HepG2 (cell line): Measurements from ENCODE around the gene OR5A1. TPM values are rescaled to one million over a fixed set of nuclear protein-coding genes. Genes with fewer than 3 reads are reported as not detected.

Source experiments
- ATAC-seq: fragments of 200-7000 bp; cut with Tn5 transposase; 3 replicates; pipeline ENCODE4 v1.9.1; 2020; ENCODE audit warnings: mild to moderate bottlenecking, moderate library complexity
- BruUV-seq: library from RNA; stranded (reverse); fragments of 400-500 nt; replicated peaks from 2 replicates; lab custom pipeline; 2021; lab: Mats Ljungman, UMichigan
- CTCF ChIA-PET: fragments of 300-600 bp; formaldehyde crosslinking; extraction: SDS; loops from one replicate; lab custom pipeline; 2021; ENCODE audit warnings: low total read pairs, inconsistent platforms, low intra/inter-chr PET ratio; lab: Yijun Ruan, JAX
- POLR2A ChIA-PET: fragments of 350-600 bp; sonication (Branson Sonifier 250); formaldehyde crosslinking; loops from one replicate; lab custom pipeline; 2020; ENCODE audit warnings: antibody characterized with exemption, inconsistent platforms; lab: Yijun Ruan, JAX
- DNase-seq: peaks from one replicate; pipeline ENCODE4 v3.0.0-alpha.2; 2015; ENCODE audit warnings: low spot score
- FAIRE-seq: peaks from 3 replicates; lab custom pipeline; 2011; peaks lifted over from hg19 to GRCh38; lab: Jason Lieb, UNC
- H2AFZ ChIP-seq: one replicate; pipeline ENCODE4 v1.6.1; 2011; ENCODE audit warnings: low read length, inconsistent platforms
- H3K27ac ChIP-seq: fragments of 300-600 bp; 3 replicates; pipeline ENCODE4 v1.8.0; 2011; ENCODE audit warnings: mixed run types, mild to moderate bottlenecking, mixed read lengths, low read length, inconsistent platforms; ENCODE audit not compliant: insufficient read depth; ENCODE audit errors: extremely low read length
- H3K27me3 ChIP-seq, 2 experiments: fragments of 200-600 bp in 1 of 2; 2 replicates in 1 of 2; 3 replicates in 1 of 2; pipeline versions ENCODE4 v1.6.0 to v1.8.0; 2011; ENCODE audit warnings: low read length in 2 of 2, mild to moderate bottlenecking in 2 of 2, moderate library complexity in 2 of 2, inconsistent platforms in 1 of 2; ENCODE audit not compliant: insufficient read depth in 2 of 2, control insufficient read depth in 1 of 2
- H3K36me3 ChIP-seq, 2 experiments: fragments of 200-600 bp in 1 of 2; replicated peaks in 1 of 2; 2 replicates in 1 of 2; 3 replicates in 1 of 2; pipeline versions ENCODE4 v1.5.1 to v1.8.0; 2011; ENCODE audit warnings: low read length in 2 of 2, inconsistent platforms in 1 of 2; ENCODE audit not compliant: insufficient read depth in 2 of 2, control insufficient read depth in 1 of 2
- H3K4me1 ChIP-seq: 2 replicates; pipeline ENCODE4 v1.5.1; 2012; ENCODE audit warnings: low read length, inconsistent platforms; ENCODE audit not compliant: insufficient read depth
- H3K4me2 ChIP-seq: 2 replicates; pipeline ENCODE4 v1.6.0; 2011; ENCODE audit warnings: low read depth, low read length, inconsistent platforms
- H3K4me3 ChIP-seq, 3 experiments: fragments of 200-600 bp in 1 of 3; sonication (generic), shearing (Covaris generic) in 1 of 3; replicated peaks in 1 of 3; 2 replicates each; pipeline ENCODE4 v1.5.1; 2011 to 2016; ENCODE audit warnings: low read length in 3 of 3, inconsistent platforms in 2 of 3, low read depth in 2 of 3, mild to moderate bottlenecking in 2 of 3, control low read depth in 1 of 3, mixed read lengths in 1 of 3; ENCODE audit not compliant: insufficient read depth in 1 of 3
- H3K79me2 ChIP-seq: one replicate; pipeline ENCODE4 v1.6.1; 2011; ENCODE audit warnings: low read length, inconsistent platforms; ENCODE audit not compliant: insufficient read depth
- H3K9ac ChIP-seq: 2 replicates; pipeline ENCODE4 v1.6.0; 2011; ENCODE audit warnings: mild to moderate bottlenecking, low read depth, low read length, inconsistent platforms; ENCODE audit not compliant: insufficient read depth
- H3K9me3 ChIP-seq: 2 replicates; pipeline ENCODE4 v1.5.1; 2012; ENCODE audit warnings: mild to moderate bottlenecking, low read length
- H4K20me1 ChIP-seq: 2 replicates; pipeline ENCODE4 v1.6.0; 2011; ENCODE audit warnings: inconsistent platforms, mild to moderate bottlenecking, low read length, moderate library complexity; ENCODE audit not compliant: insufficient read depth
- CBX5 ChIP-seq: sonication (generic); formaldehyde crosslinking; IDR thresholded peaks from 2 replicates; pipeline ENCODE4 v1.4.0; 2020; ENCODE audit warnings: missing genetic modification reagents, borderline replicate concordance
- CEBPB ChIP-seq: IDR thresholded peaks from 2 replicates; pipeline ENCODE4 v1.6.1; 2011; ENCODE audit warnings: low read depth, low read length, improper control_type of control experiment, borderline replicate concordance
- SIN3A ChIP-seq: IDR thresholded peaks from 2 replicates; pipeline ENCODE4 v1.6.1; 2011; ENCODE audit warnings: low read depth, mild to moderate bottlenecking, control low read depth, low read length, borderline replicate concordance
- SRSF9 ChIP-seq: fragments of 200-400 bp; formaldehyde crosslinking; IDR thresholded peaks from 2 replicates; pipeline ENCODE4 v1.6.1; 2018; ENCODE audit warnings: borderline replicate concordance, mild to moderate bottlenecking, low read depth, low read length; ENCODE audit not compliant: insufficient read depth, poor library complexity, severe bottlenecking
- ZFP41 ChIP-seq: sonication (generic); formaldehyde crosslinking; IDR thresholded peaks from 2 replicates; pipeline ENCODE4 v1.4.0; 2020; ENCODE audit warnings: mild to moderate bottlenecking, missing genetic modification reagents, borderline replicate concordance
- WGBS: methylation state at CpG from one replicate; pipeline ENCODE4 v1.1.6; 2017; ENCODE audit warnings: low lambda C conversion rate; 5-methylcytosine and 5-hydroxymethylcytosine counted together
- in situ Hi-C: cut with HindIII; loops from 2 replicates; pipeline ENCODE4 v1.10.0; 2017; ENCODE audit warnings: low pct_unique_long_range_greater_than_20kb; ENCODE audit not compliant: extremely low pct_ligation_motif_present
- intact Hi-C: fragments of 100-400 bp; cut with micrococcal nuclease; formaldehyde crosslinking; loops from one replicate; pipeline ENCODE4 v1.10.0; 2022; ENCODE audit not compliant: unreplicated experiment
- polyA plus RNA-seq, 8 experiments: library from polyadenylated mRNA; depleted of rRNA in 3 of 8; stranded (reverse) in 7 of 8; unstranded in 1 of 8; fragments of >200 nt; fragmentation: Illumina TruSeq in 4 of 8; extraction: Trizol in 4 of 8; gene quantifications; 2 replicates each; pipeline versions ENCODE4 v1.2.1 to v1.2.3, GENCODE V29; 2011 to 2016; ENCODE audit warnings: low read depth in 4 of 8, missing spikeins in 1 of 8, mixed read lengths in 1 of 8; ENCODE audit not compliant: insufficient read depth in 1 of 8
- total RNA-seq, 5 experiments: library from RNA; depleted of rRNA; stranded (reverse); fragments of >200 nt; fragmentation: Illumina TruSeq; extraction: Trizol; gene quantifications; 2 replicates each; pipeline ENCODE4 v1.2.3, GENCODE V29; 2016; ENCODE audit warnings: low read depth in 1 of 5
- TF ChIP-seq, protein P1 (sequence below): sonication (generic); formaldehyde crosslinking; IDR thresholded peaks from 2 replicates; pipeline ENCODE4 v1.4.0; 2020; ENCODE audit warnings: mild to moderate bottlenecking, missing genetic modification reagents

Gene OR5A1
- total and polyA plus RNA-seq, 2 of the 13 experiments (the other 11 are each of a cell fraction or from before 2014, with no cell fraction given), result not detected

DNA sequence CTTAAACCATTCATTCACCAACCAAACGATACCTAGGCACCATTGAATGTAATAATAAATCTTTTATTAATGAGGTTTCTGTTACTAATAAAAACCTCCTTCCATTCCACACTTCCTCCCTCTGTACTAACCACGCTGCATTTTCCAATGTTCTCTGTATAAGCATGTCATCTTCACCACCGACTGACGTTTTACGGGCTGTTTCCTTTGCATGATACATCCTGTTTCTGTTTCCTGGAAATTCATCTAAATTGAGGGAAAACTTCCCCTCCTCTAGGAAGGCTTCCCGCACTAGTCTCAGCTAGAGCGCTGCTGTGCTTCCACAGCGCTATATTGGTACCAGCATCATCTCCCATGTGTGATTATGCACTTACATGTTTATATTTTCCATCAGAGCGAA lies 38.9 kb downstream of the OR5A1 start:
- no peak for ATAC-seq
- Histone ChIP-seq H3K9ac (no peak overlapping the region), H3K9me3 (no peaks in the 10 kb centered on the region), H4K20me1 (no peaks in the 10 kb centered on the region), H3K27ac (no peak overlapping the region), H3K4me3 (no peak overlapping the region), H3K4me1 (no peaks in the 10 kb centered on the region), H2AFZ (no peak overlapping the region), H3K27me3 (no peaks in the 10 kb centered on the region), H3K79me2 (no peaks in the 10 kb centered on the region), H3K36me3 (no peaks in the 10 kb centered on the region), H3K4me2 (no peak overlapping the region)
- ChIA-PET POLR2A (no interaction called here), CTCF (no interaction called here)
- BruUV-seq, result no TSS peak
- no peak for DNase-seq
- 25% methylated on average over 9 of the region's 9 CpGs for WGBS
- intact Hi-C loops (no loop called here), in situ Hi-C loops (no loop called here)
- FAIRE-seq, result no peak
- TF ChIP-seq SIN3A, result no peak
- TF ChIP-seq SRSF9, result no peak
- TF ChIP-seq, protein P1, sequence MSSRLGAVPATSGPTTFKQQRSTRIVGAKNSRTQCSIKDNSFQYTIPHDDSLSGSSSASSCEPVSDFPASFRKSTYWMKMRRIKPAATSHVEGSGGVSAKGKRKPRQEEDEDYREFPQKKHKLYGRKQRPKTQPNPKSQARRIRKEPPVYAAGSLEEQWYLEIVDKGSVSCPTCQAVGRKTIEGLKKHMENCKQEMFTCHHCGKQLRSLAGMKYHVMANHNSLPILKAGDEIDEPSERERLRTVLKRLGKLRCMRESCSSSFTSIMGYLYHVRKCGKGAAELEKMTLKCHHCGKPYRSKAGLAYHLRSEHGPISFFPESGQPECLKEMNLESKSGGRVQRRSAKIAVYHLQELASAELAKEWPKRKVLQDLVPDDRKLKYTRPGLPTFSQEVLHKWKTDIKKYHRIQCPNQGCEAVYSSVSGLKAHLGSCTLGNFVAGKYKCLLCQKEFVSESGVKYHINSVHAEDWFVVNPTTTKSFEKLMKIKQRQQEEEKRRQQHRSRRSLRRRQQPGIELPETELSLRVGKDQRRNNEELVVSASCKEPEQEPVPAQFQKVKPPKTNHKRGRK (CRISPR knock-in tag), result no peak
- no peak for TF ChIP-seq ZFP41

GRCh38 chr11:59479906-59480305 lies 43.6 kb downstream of the OR5A1 start:
- in situ Hi-C loops, result no loop called here
- Histone ChIP-seq H3K9me3 (no peaks in the 10 kb centered on the region), H4K20me1 (no peaks in the 10 kb centered on the region), H3K27me3 (no peaks in the 10 kb centered on the region; a peak in 1 of 5 replicates), H3K36me3 (no peaks in the 10 kb centered on the region), H3K4me3 (no peak overlapping the region), H3K27ac (no peak overlapping the region), H3K79me2 (no peaks in the 10 kb centered on the region), H2AFZ (no peak overlapping the region), H3K4me1 (no peaks in the 10 kb centered on the region), H3K9ac (no peak overlapping the region), H3K4me2 (no peak overlapping the region)
- POLR2A ChIA-PET, result no interaction called here
- no peak for FAIRE-seq
- BruUV-seq, result no TSS peak
- no peak for DNase-seq
- CTCF ChIA-PET, result no interaction called here
- TF ChIP-seq CBX5 (CRISPR knock-in tag) (no peak), CEBPB (peak; percentile 39; the same call in 1 of the 2 replicates)
- intact Hi-C loops, result no loop called here
- no peak for ATAC-seq
